ENCODE measurements around the gene ZDHHC14.

- TF ChIP-seq POLR2A (IDR thresholded peaks at IDR 0.05) (no peak), CTCF (IDR thresholded peaks at IDR 0.05) (no peak)
Measured at GRCh38 chr6:157634546-157634945, 253.6 kb downstream of the ZDHHC14 start.
